HG03432 (cell line): ENCODE measurements around the gene TELO2.

Experiments used
- ATAC-seq: cut with Tn5 transposase; IDR thresholded peaks from one replicate; pipeline ENCODE4 v1.9.1; 2021; ENCODE audit warnings: mild to moderate bottlenecking, moderate library complexity; ENCODE audit not compliant: unreplicated experiment

TELO2 gene

GRCh38 chr16:1534021-1535020, 41.2 kb downstream of the TELO2 start:
- no peak for ATAC-seq

- no peak for ATAC-seq
These were observed 42.5 kb downstream of the TELO2 start for GRCh38 chr16:1535391-1536291.

- ATAC-seq = no peak
These were observed 43.4 kb downstream of the TELO2 start for GRCh38 chr16:1536601-1537000.

- no peak for ATAC-seq
These were observed 44.0 kb downstream of the TELO2 start for GRCh38 chr16:1537138-1537577.

- ATAC-seq = no peak
These were observed 44.7 kb downstream of the TELO2 start for GRCh38 chr16:1537763-1538289.

GRCh38 chr16:1538804-1539520, 45.8 kb downstream of the TELO2 start:
- no peak for ATAC-seq

GRCh38 chr16:1539720-1540555, 46.8 kb downstream of the TELO2 start:
- no peak for ATAC-seq

GRCh38 chr16:1540556-1540855, 47.3 kb downstream of the TELO2 start:
- ATAC-seq = no peak

- no peak for ATAC-seq
These were observed 48.4 kb downstream of the TELO2 start for GRCh38 chr16:1541293-1542165.

GRCh38 chr16:1542166-1542500, 49.0 kb downstream of the TELO2 start:
- ATAC-seq = no peak

GRCh38 chr16:1542533-1542932, 49.4 kb downstream of the TELO2 start:
- no peak for ATAC-seq

GRCh38 chr16:1543085-1543896, 50.1 kb downstream of the TELO2 start:
- no peak for ATAC-seq

GRCh38 chr16:1545044-1546040, 52.2 kb downstream of the TELO2 start:
- ATAC-seq = no peak

GRCh38 chr16:1546430-1546829, 53.3 kb downstream of the TELO2 start:
- no peak for ATAC-seq

GRCh38 chr16:1548233-1548632, 55.1 kb downstream of the TELO2 start:
- no peak for ATAC-seq

GRCh38 chr16:1548727-1549126, 55.6 kb downstream of the TELO2 start:
- no peak for ATAC-seq

- no peak for ATAC-seq
These were observed 56.9 kb downstream of the TELO2 start for GRCh38 chr16:1550069-1550468.
